Panc1 (cell line): Measurements from ENCODE around the gene SAMD4A. TPM values are rescaled to one million over a fixed set of nuclear protein-coding genes. Genes with fewer than 3 reads are reported as not detected.

Source experiments
- ATAC-seq: fragments of 200-7000 bp; cut with Tn5 transposase; 2 replicates; pipeline ENCODE4 v1.9.1; 2020; ENCODE audit warnings: mild to moderate bottlenecking, moderate library complexity
- BruUV-seq: library from RNA; stranded (reverse); fragments of 400-500 nt; replicated peaks from 2 replicates; lab custom pipeline; 2021; lab: Mats Ljungman, UMichigan
- CTCF ChIA-PET: fragments of 300-600 bp; sonication (Branson Sonifier 250); formaldehyde crosslinking; loops from one replicate; lab custom pipeline; 2022; ENCODE audit warnings: antibody characterized with exemption; lab: Charles Lee
- POLR2A ChIA-PET: fragments of 300-600 bp; sonication (Branson Sonifier 250); formaldehyde crosslinking; loops from one replicate; lab custom pipeline; 2022; ENCODE audit warnings: antibody characterized with exemption; lab: Charles Lee
- DNase-seq: peaks from one replicate; pipeline ENCODE4 v3.0.0-alpha.2; 2010; ENCODE audit warnings: low read depth, low spot score
- H3K27ac ChIP-seq: 2 replicates; pipeline ENCODE4 v1.5.1; 2011; ENCODE audit warnings: mild to moderate bottlenecking, low read length, inconsistent platforms
- H3K27me3 ChIP-seq: fragments of 200-500 bp; sonication (Bioruptor generic); 2 replicates; pipeline ENCODE4 v1.6.0; 2014; ENCODE audit warnings: low read length, inconsistent platforms; ENCODE audit not compliant: control insufficient read depth, insufficient read depth
- H3K36me3 ChIP-seq: fragments of 200-500 bp; sonication (Bioruptor generic); 2 replicates; pipeline ENCODE4 v1.5.1; 2014; ENCODE audit warnings: inconsistent platforms, mild to moderate bottlenecking, low read length, moderate library complexity; ENCODE audit not compliant: control insufficient read depth, insufficient read depth
- H3K4me1 ChIP-seq: 2 replicates; pipeline ENCODE4 v1.5.1; 2011; ENCODE audit warnings: inconsistent platforms, mild to moderate bottlenecking, low read length, moderate library complexity; ENCODE audit not compliant: control insufficient read depth, insufficient read depth
- H3K4me3 ChIP-seq, 2 experiments: 2 replicates each; pipeline ENCODE4 v1.5.1; 2011 to 2012; ENCODE audit warnings: low read depth in 2 of 2, low read length in 2 of 2, mild to moderate bottlenecking in 2 of 2, inconsistent platforms in 1 of 2, moderate library complexity in 1 of 2
- H3K9me3 ChIP-seq: fragments of 200-500 bp; sonication (Bioruptor generic); 2 replicates; pipeline ENCODE4 v1.5.1; 2014; ENCODE audit warnings: low read depth, mild to moderate bottlenecking, inconsistent platforms, low read length, moderate library complexity; ENCODE audit not compliant: control insufficient read depth, insufficient read depth
- POLR2AphosphoS5 ChIP-seq: IDR thresholded peaks from 2 replicates; pipeline ENCODE4 v1.6.1; 2012; ENCODE audit warnings: mild to moderate bottlenecking, low read depth, low read length, moderate library complexity
- SIN3A ChIP-seq: IDR thresholded peaks from 2 replicates; pipeline ENCODE4 v1.6.1; 2012; ENCODE audit warnings: low read depth, mild to moderate bottlenecking, low read length, moderate library complexity, borderline replicate concordance; ENCODE audit not compliant: insufficient read depth
- TCF7L2 ChIP-seq: IDR thresholded peaks from 2 replicates; pipeline ENCODE4 v1.6.1; 2011; ENCODE audit warnings: mild to moderate bottlenecking, low read depth, low read length, inconsistent platforms
- in situ Hi-C: cut with HindIII; loops from 2 replicates; pipeline ENCODE4 v1.10.0; 2016; ENCODE audit warnings: low sequenced_read_pairs, low pct_unique_long_range_greater_than_20kb
- intact Hi-C: fragments of 100-400 bp; cut with micrococcal nuclease; formaldehyde crosslinking; loops from one replicate; pipeline ENCODE4 v1.10.0; 2022; ENCODE audit not compliant: unreplicated experiment
- total RNA-seq: library from RNA; stranded (reverse); gene quantifications from one replicate; pipeline ENCODE4 v1.2.1, GENCODE V29; 2021; ENCODE audit not compliant: unreplicated experiment
- TF ChIP-seq, protein P1 (sequence below), 2 experiments: IDR thresholded peaks; 2 replicates each; pipeline ENCODE4 v1.6.1; 2011 to 2012; ENCODE audit warnings: low read depth in 2 of 2, control low read depth in 1 of 2, low read length in 1 of 2, mild to moderate bottlenecking in 1 of 2, moderate library complexity in 1 of 2; ENCODE audit not compliant: insufficient read depth in 1 of 2
- TF ChIP-seq, protein P2 (sequence below): fragments of 450-650 bp; IDR thresholded peaks from 2 replicates; pipeline ENCODE4 v1.5.1; 2017; ENCODE audit warnings: mild to moderate bottlenecking

The SAMD4A gene
- total RNA-seq, 1 experiment from 2014 or later, result 15.2 TPM

DNA sequence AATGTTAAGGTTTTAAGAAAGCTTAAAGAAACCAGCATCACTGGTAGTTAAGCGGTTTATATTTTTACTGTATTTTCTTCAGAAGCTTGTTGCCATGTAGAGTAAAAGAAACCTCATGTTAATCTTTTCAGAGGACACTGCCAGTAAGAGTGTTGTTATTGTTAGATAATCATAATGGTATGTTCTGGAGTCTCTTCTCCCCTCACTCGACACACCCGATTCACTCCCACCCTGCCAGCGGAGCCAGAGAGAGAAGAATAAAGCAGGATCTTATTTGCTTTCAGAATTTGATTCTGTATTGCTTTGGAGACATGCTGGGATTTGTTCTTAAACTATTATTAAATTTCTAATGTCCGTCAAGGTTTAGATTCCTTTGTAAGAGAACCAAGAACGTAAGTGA lies 113.7 kb downstream of the SAMD4A start:
- no TSS peak for BruUV-seq
- no peaks in the 10 kb centered on the region for H3K27me3 ChIP-seq
- H3K9me3 ChIP-seq, result no peaks in the 10 kb centered on the region
- H3K4me3 ChIP-seq, result no peak overlapping the region
- POLR2A ChIA-PET, result no interaction called here
- H3K4me1 ChIP-seq, result peaks cover 17% of the 10 kb centered on the region
- ATAC-seq (no peak), DNase-seq (no peak)
- CTCF ChIA-PET, result no interaction called here
- in situ Hi-C loops (no loop called here), intact Hi-C loops (no loop called here)
- H3K27ac ChIP-seq, result no peak overlapping the region
- no peaks in the 10 kb centered on the region for H3K36me3 ChIP-seq
- TF ChIP-seq, protein P1, sequence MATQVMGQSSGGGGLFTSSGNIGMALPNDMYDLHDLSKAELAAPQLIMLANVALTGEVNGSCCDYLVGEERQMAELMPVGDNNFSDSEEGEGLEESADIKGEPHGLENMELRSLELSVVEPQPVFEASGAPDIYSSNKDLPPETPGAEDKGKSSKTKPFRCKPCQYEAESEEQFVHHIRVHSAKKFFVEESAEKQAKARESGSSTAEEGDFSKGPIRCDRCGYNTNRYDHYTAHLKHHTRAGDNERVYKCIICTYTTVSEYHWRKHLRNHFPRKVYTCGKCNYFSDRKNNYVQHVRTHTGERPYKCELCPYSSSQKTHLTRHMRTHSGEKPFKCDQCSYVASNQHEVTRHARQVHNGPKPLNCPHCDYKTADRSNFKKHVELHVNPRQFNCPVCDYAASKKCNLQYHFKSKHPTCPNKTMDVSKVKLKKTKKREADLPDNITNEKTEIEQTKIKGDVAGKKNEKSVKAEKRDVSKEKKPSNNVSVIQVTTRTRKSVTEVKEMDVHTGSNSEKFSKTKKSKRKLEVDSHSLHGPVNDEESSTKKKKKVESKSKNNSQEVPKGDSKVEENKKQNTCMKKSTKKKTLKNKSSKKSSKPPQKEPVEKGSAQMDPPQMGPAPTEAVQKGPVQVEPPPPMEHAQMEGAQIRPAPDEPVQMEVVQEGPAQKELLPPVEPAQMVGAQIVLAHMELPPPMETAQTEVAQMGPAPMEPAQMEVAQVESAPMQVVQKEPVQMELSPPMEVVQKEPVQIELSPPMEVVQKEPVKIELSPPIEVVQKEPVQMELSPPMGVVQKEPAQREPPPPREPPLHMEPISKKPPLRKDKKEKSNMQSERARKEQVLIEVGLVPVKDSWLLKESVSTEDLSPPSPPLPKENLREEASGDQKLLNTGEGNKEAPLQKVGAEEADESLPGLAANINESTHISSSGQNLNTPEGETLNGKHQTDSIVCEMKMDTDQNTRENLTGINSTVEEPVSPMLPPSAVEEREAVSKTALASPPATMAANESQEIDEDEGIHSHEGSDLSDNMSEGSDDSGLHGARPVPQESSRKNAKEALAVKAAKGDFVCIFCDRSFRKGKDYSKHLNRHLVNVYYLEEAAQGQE (IDR thresholded peaks at IDR 0.05; ENCODE audit: insufficient read depth in 1 of 2, low read depth in 2 of 2, low read length in 1 of 2), result no peak
- TF ChIP-seq TCF7L2, result no peak

DNA sequence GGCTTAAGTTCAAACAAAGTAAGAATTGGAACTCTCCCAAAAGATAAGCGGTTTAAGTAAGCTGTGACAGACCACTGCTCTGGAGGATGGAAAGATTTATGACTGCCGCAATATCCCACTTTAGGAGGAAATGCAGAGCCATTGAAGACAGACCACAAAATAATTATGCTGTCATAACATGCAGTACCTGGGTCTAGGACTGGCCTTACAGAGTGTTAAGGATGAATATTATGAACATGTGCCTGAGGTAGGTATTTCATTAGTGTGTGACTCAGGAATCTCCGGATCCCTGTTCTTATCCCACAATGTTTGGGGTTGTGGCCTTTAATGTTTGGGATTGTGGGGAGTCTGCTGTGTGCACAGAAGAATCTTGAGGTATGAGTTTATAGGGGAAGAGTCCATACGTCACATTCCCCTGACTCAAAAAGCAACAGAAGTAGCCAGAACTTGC lies 114.9 kb downstream of the SAMD4A start:
- H3K4me1 ChIP-seq, result peaks cover 10% of the 10 kb centered on the region
- CTCF ChIA-PET, result no interaction called here
- intact Hi-C loops, result no loop called here

More for the DNA sequence above, 114.9 kb downstream of the SAMD4A start:
- Histone ChIP-seq H3K27me3 (no peaks in the 10 kb centered on the region), H3K9me3 (no peaks in the 10 kb centered on the region), H3K4me3 (no peak overlapping the region), H3K36me3 (no peaks in the 10 kb centered on the region), H3K27ac (no peak overlapping the region)
- POLR2A ChIA-PET, result no interaction called here
- in situ Hi-C loops, result no loop called here
- BruUV-seq, result no TSS peak
- TF ChIP-seq, protein P2, sequence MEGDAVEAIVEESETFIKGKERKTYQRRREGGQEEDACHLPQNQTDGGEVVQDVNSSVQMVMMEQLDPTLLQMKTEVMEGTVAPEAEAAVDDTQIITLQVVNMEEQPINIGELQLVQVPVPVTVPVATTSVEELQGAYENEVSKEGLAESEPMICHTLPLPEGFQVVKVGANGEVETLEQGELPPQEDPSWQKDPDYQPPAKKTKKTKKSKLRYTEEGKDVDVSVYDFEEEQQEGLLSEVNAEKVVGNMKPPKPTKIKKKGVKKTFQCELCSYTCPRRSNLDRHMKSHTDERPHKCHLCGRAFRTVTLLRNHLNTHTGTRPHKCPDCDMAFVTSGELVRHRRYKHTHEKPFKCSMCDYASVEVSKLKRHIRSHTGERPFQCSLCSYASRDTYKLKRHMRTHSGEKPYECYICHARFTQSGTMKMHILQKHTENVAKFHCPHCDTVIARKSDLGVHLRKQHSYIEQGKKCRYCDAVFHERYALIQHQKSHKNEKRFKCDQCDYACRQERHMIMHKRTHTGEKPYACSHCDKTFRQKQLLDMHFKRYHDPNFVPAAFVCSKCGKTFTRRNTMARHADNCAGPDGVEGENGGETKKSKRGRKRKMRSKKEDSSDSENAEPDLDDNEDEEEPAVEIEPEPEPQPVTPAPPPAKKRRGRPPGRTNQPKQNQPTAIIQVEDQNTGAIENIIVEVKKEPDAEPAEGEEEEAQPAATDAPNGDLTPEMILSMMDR, result no peak
- TF ChIP-seq, protein P1 (IDR thresholded peaks at IDR 0.05; ENCODE audit: insufficient read depth in 1 of 2, low read depth in 2 of 2, low read length in 1 of 2), result no peak
- TF ChIP-seq POLR2AphosphoS5 (no peak), SIN3A (no peak), TCF7L2 (no peak)
- ATAC-seq (no peak), DNase-seq (no peak)
